GM21529 (cell line): Measurements from ENCODE around the gene RSPO1.
"Not testable (repeated sequence)": the region's sequence is repeated elsewhere in the genome, so short reads cannot be mapped to it uniquely, and the experiment has no call there.

Experiments
- ATAC-seq: cut with Tn5 transposase; IDR thresholded peaks from one replicate; pipeline ENCODE4 v1.9.1; 2021; ENCODE audit not compliant: unreplicated experiment

The RSPO1 gene

DNA sequence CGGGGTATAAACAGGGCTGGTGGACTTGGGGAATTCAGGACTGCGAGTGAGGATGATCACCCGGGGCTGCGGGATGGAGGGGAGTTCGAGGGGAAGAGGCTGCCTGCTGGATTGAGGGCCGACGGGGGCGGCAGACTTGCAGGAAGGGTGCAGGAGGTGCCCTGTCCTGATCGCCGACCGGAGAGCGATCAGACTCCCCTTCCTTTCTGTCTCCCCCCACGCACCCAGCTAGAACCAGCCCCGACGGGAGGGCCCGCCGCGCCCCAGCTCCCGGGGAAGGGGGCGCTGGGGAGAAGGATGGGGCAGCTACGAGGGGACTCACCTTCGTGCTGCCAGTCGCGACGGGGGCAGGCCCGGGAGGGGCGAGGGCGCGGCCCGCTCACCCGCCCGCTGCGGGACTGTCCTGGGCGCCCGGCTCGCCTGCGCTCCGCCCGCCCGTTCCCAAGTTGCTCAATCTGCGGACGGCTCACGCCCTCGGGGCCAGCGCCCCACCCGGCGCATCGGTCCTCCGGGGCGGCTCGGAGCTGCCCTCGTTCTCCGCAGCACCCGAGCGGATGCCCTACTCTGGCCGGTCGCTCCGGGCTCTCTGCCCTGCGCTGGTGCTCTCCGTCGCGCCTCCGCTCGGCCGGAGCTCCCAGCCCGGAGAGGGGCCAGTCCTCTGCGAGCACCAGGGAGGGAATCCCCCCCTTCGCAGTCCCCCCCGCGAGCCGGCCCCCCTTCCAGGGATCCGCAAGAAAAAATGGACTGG, at the start of gene RSPO1:
RSPO1 (minus strand) TSS at position 649 of the 748 bp plus-strand sequence. CDS start 5,231 bp downstream, outside the sequence.
- ATAC-seq = no peak

- not testable (repeated sequence) for ATAC-seq
These were observed 49.5 kb upstream of the RSPO1 start for GRCh38 chr1:37684182-37684581.

- ATAC-seq = no peak
These were observed 47.8 kb upstream of the RSPO1 start for GRCh38 chr1:37682334-37682987.

DNA sequence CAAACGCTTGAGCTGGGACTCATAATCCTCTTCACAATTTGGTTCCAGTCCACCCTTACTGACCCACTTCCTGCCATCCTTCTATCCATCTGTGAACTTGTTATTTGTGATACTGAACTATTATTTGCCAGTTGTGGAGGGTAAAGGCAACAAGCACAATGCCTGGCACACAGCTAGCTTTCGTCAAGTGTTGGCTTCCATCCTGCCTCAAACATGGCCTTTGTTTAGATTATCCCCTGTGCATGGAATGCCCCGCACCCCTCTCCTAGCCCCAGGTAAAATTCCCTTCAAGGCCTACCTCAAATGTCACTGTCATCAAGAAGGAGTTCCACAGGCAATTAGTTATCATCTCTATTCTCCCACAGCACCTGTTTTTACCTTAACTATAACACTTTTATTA, 46.2 kb upstream of the RSPO1 start:
- ATAC-seq = no peak

GRCh38 chr1:37677808-37678207, 43.1 kb upstream of the RSPO1 start:
- ATAC-seq = no peak

- no peak for ATAC-seq
These were observed 42.4 kb upstream of the RSPO1 start for GRCh38 chr1:37677143-37677439.

GRCh38 chr1:37676281-37677142, 41.8 kb upstream of the RSPO1 start:
- ATAC-seq = peak; percentile 81

GRCh38 chr1:37673920-37674319, 39.2 kb upstream of the RSPO1 start:
- ATAC-seq = no peak

DNA sequence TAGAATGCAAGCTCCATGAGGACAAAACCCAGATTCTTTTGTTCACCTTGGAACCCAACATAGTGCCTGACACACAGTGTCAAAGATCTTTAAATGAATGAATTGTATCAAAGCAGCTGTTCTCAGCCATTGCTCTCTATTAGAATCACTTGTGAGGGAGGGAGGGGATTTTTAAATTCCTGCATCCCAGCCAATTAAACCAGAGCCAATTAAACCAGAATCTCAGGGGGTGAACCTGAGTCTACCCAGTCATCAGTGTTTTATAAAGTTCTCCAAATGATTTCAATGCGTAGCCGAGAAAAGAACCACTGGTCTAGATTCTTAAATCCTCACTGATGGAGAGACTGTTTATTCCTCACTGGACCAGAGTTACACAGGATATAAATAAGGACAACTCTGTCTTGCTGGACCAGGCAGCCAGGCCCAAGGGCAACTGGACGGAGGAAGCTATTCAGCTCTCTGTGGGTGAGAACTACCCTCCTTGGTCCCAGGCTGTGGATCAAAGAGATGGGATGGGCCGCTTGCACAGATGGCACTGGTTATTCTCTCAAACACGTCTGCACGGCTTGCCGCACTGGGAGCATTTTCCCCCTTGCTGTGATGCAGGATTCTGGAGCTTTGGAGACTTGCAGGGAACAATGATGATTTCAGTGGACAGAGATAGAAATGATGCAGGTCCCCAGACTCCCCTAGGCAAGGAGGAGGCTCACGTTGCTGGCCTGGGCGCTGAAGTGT, 37.6 kb upstream of the RSPO1 start:
- ATAC-seq = no peak

- ATAC-seq = no peak
These were observed 36.6 kb upstream of the RSPO1 start for GRCh38 chr1:37671261-37671660.

DNA sequence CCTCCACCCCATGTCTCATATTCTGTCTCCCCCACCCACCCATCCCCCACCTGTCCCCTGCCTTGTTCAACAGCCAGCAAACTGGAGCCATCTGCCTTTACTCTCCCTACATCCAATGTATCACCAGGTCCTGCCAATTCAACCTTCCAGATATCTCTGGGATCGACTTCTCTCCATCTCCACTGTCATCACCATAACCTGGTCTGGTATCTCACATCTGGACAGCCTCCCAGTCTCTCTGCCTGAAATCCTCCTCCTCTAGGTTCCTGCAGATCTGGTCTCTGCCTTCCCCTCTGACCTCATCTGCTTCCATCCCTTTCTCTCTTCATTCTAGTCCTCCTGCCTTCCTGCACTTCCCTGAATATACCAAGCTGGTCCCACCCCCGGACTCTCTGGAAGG, 35.4 kb upstream of the RSPO1 start:
- no peak for ATAC-seq

DNA sequence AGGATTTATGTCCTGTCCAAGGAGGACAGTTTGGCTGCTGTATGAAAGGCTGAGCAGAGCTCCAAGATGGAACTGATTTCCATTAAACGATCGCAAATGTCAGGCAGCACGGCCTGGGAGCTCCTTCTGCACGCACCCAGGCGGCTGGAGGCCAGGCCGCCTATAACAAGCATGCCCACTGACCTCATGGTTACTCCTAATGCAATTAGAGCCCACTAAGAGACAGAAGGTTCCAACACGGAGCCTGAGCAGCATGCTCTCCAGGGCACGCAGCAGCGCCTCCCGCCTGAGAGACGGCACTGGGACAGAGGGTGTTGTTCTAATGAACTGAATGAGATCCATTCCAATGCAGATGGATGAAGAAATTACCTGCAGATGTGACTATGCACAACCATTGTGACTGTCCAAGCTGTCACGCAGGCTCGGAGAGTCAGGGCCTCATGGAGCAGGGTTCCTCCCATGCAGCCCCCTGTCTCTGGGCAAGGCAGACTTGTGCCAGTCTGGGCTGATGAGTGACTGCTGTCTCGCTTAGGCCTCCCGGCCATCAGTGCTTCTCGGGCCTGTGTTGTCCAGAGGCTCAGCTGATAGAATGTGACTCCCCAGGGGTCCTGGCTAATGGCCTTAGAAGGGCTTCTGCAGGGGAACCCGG, 32.5 kb upstream of the RSPO1 start:
- ATAC-seq = no peak

GRCh38 chr1:37666241-37666867, 31.7 kb upstream of the RSPO1 start:
- no peak for ATAC-seq

DNA sequence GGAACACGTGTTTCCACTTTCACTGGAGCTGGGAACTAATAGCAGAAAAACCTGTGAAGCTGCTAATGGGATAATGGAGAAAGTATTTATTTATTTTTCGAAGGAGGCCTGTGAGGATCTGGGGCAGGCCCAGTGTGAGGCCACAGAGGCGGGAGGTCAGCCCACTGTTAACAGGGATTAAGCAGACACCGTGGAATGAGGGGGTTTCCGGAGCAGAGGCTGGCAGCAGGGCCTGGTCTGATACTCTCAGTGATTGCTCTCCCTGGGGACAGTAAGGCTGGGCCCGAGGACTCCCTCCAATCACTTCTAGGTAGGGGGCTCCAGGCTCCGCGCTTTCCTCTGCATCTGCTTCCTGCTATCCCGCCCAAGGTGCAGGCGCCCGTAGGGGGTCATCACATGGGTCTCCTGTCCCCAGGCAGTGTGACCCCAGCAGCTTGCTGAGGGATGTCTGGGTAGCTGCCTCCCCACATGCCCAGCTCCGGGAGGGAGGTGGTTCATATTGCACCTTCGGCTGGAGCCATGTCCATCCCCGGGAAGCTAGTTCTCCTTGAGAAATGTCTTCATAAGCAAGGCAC, 28.8 kb upstream of the RSPO1 start:
- ATAC-seq = no peak

- no peak for ATAC-seq
These were observed 27.5 kb upstream of the RSPO1 start for GRCh38 chr1:37662031-37662755.

- no peak for ATAC-seq
These were observed 26.7 kb upstream of the RSPO1 start for GRCh38 chr1:37661401-37661800.

- ATAC-seq = no peak
These were observed 26.0 kb upstream of the RSPO1 start for GRCh38 chr1:37660664-37661063.

DNA sequence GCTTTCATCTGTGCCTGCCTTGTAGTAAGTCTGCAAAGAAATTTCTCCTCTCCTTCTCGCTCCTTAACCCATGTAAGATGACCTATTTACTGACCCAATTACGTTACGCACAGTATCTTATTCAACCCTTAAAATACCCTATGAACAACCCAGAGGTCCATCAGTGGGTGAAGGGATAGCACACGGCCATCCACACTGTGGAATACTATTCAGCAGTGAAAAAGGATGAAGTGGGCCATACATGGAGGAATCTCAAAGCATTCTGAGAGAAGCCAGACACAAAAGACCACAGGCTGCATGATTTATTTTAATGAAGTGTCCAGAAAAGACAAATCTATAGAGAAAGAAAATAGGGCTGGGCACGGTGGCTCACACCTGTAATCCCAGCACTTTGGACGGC, 23.8 kb upstream of the RSPO1 start:
- no peak for ATAC-seq
